ENCODE data around the gene PLXNA3. TPM values are rescaled to one million over a fixed set of nuclear protein-coding genes. Genes with fewer than 3 reads are reported as not detected.

Gene PLXNA3
- total RNA-seq, 4 donors from 2014 or later, result 12.0 to 52.0 (median 29.6) TPM

DNA sequence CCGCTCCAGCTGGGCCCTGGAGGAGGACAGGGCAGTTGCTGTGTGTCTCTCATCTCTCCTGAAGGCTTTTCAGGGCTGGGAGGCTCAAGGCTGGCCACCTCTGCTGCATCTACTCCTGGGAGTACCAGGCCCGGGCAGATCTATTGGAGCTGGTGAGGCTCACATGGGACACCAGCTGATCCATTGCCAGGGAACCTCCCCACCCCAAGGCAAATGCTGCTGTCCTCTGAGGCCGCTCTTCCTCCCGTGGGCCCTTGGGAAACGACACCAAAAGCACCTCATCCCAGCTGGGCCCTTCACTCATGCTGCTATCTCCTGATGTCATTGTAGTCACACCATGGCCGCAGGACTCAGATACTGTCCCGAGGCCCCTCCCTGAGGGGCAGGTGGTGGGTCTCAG is 24.7 kb downstream of the PLXNA3 start:
- H3K9me3 ChIP-seq, result no peaks in the 10 kb centered on the region
- no peak for DNase-seq (ENCODE audit: low spot score in 2 of 2)
- no peak overlapping the region for H3K27ac ChIP-seq
- no peaks in the 10 kb centered on the region for H3K27me3 ChIP-seq
- TF ChIP-seq, protein P1, sequence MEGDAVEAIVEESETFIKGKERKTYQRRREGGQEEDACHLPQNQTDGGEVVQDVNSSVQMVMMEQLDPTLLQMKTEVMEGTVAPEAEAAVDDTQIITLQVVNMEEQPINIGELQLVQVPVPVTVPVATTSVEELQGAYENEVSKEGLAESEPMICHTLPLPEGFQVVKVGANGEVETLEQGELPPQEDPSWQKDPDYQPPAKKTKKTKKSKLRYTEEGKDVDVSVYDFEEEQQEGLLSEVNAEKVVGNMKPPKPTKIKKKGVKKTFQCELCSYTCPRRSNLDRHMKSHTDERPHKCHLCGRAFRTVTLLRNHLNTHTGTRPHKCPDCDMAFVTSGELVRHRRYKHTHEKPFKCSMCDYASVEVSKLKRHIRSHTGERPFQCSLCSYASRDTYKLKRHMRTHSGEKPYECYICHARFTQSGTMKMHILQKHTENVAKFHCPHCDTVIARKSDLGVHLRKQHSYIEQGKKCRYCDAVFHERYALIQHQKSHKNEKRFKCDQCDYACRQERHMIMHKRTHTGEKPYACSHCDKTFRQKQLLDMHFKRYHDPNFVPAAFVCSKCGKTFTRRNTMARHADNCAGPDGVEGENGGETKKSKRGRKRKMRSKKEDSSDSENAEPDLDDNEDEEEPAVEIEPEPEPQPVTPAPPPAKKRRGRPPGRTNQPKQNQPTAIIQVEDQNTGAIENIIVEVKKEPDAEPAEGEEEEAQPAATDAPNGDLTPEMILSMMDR (IDR thresholded peaks at IDR 0.05), result no peak
- TF ChIP-seq EP300 (IDR thresholded peaks at IDR 0.05) (no peak), POLR2AphosphoS5 (IDR thresholded peaks at IDR 0.05) (no peak), POLR2A (IDR thresholded peaks at IDR 0.05) (no peak)
- H3K4me3 ChIP-seq, result no peak overlapping the region
- peaks cover 32% of the 10 kb centered on the region for H3K4me1 ChIP-seq
- 75% methylated on average over 4 of the region's 7 CpGs for WGBS
- no peaks in the 10 kb centered on the region for H3K36me3 ChIP-seq

DNA sequence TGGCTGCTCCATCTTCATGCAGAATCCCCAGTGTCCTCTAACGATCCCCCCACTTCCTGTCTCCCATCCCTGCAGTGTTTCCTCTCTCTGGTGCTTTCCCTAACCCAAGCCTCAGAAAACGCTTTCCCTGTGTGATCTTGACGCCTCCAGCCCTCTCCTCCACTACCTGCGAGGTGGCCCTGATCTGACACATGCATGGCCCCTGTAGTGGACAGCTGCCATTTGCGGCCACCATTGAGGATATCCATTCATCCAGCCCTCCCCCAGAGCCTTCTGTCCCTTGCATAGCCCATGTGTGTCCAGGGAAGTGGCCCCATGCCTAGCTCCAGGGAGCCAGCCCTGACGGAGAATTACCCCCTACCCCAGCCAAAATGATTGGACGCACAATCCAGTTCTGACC is 25.2 kb downstream of the PLXNA3 start:
- Histone ChIP-seq H3K4me3 (no peak overlapping the region), H3K4me1 (peaks cover 26% of the 10 kb centered on the region), H3K27ac (no peak overlapping the region), H3K27me3 (no peaks in the 10 kb centered on the region), H3K36me3 (no peaks in the 10 kb centered on the region), H3K9me3 (no peaks in the 10 kb centered on the region)
- WGBS, result 82% methylated on average over 7 of the region's 7 CpGs
- no peak for DNase-seq (ENCODE audit: low spot score in 2 of 2)
- TF ChIP-seq EP300 (IDR thresholded peaks at IDR 0.05) (no peak), POLR2A (IDR thresholded peaks at IDR 0.05) (no peak), POLR2AphosphoS5 (IDR thresholded peaks at IDR 0.05) (no peak)
- TF ChIP-seq, protein P1 (IDR thresholded peaks at IDR 0.05), result no peak

DNA sequence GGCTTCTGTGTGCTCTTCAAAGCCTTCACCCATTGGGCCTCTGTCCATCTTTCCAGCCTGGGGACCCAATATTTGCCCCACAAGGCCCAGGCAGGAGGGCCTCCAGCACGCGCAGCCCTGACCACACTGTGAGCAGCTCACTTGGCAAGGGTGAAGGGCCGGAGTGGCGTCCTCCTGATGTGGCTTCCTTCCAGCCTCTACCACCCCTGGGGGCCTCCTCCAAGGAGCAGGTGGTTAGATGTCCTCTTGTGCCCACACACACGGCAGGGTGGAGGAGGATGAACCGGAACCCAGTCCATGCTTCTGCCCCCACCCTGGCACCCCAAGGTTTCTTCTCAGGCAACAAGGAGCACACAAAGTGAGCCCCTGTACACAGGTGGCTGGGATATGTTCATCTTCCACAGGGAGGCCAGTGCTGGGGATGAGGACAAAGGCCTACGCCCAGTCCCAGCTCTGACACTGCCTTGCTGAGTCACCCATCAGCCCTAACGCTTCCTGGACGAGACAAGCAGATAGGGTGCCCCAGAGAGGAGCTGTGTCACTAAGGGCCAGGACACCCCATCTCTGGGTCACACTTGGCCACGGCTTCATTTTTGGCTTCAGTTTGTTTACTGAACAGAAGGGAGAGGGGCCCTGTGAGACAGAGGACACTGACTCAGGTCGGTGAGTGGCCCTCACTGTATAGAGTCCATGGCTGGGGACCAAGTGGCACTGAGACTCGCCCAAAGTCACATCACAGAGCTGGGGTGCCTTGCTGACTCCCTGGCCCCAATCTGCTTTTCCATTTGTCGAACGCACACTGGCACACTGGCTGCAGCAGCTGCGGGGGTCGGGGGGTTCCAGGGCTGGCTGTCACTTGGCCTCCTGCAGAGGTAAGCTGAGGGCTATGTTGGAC is 26.4 kb downstream of the PLXNA3 start:
- peak in 1 of 2 donors; percentile 59 for DNase-seq (ENCODE audit: low spot score in 2 of 2)
- H3K27me3 ChIP-seq, result no peaks in the 10 kb centered on the region
- 65% methylated on average over 10 of the region's 16 CpGs for whole genome bisulfite sequencing
- no peak overlapping the region for H3K27ac ChIP-seq
- no peaks in the 10 kb centered on the region for H3K36me3 ChIP-seq
- TF ChIP-seq, protein P1 (IDR thresholded peaks at IDR 0.05), result no peak
- TF ChIP-seq EP300 (IDR thresholded peaks at IDR 0.05), result no peak
- TF ChIP-seq POLR2A (IDR thresholded peaks at IDR 0.05), result no peak
- TF ChIP-seq POLR2AphosphoS5 (IDR thresholded peaks at IDR 0.05), result no peak
- no peak overlapping the region for H3K4me3 ChIP-seq
- no peaks in the 10 kb centered on the region for H3K9me3 ChIP-seq
- peaks cover 31% of the 10 kb centered on the region for H3K4me1 ChIP-seq

DNA sequence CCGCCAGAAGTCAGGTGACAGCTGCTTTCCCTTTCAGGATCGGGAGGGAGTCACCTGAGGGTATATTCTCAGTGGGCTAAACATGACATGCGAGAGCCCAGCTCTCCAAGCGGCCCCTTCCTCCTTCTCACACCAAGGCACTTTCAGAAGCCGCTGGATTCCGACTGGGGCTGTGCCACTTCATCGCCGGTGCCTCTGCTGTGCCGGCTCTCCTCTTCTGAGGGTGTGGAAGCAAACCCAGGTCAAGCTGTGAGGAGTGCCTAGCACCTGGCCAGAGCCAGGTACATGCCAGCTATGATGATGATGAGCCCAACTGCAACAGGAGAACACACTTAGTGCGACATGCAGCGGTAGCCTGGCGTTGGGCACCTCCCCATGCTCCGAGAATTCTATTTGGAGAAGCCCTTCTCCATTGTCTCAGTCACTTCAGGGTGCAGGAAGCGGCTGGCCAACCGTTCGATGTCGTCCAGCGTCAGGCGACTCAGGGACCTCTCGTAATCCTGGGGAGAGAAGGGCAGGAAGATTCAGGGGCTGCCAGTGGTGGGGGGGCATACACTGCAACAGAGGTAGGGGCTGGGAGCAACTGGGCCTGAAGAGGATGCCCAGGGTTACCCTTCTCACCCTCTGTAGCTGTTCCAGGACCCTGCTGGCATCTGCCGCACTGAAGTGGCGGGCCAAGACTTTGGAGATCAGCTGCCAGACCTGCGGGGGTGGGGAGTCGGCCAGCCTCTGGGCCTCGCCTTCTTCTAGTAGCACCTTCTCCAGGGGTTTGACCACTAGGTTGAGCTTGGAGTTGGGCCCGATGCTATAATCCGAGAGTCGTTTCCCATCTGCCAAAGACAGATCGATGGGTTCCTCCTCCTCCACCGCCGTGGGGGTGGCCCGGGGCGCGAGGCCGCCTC is 27.3 kb downstream of the PLXNA3 start:
- peak in 1 of 2 donors; percentile 68 for DNase-seq (ENCODE audit: low spot score in 2 of 2)
- H3K36me3 ChIP-seq, result no peaks in the 10 kb centered on the region
- H3K27ac ChIP-seq, result peak overlapping the region; percentile 83
- peaks cover 32% of the 10 kb centered on the region for H3K4me1 ChIP-seq
- TF ChIP-seq EP300 (IDR thresholded peaks at IDR 0.05) (no peak), POLR2AphosphoS5 (IDR thresholded peaks at IDR 0.05) (no peak), POLR2A (IDR thresholded peaks at IDR 0.05) (no peak)
- TF ChIP-seq, protein P1 (IDR thresholded peaks at IDR 0.05), result no peak
- H3K4me3 ChIP-seq, result peak overlapping the region; percentile 69
- no peaks in the 10 kb centered on the region for H3K27me3 ChIP-seq
- WGBS, result 83% methylated on average over 8 of the region's 35 CpGs
- H3K9me3 ChIP-seq, result no peaks in the 10 kb centered on the region

DNA sequence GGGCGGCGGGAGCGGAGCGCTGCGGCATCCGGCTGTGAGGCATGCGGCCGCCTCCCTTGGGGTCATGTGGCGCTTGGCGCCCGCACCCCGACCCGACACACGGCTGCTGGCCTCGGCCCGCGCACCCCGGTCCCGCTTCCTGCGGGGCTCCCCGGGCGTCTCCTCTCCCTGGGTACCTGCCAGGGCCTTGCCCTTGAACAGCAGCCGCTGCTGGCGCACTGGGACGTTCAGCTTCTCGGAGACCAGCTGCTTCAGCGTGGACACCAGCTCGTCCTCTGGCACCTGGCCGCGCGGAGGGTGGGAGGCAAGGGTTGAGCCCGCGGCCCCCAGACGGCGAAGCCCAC is 27.9 kb downstream of the PLXNA3 start:
- Histone ChIP-seq H3K9me3 (no peaks in the 10 kb centered on the region), H3K27me3 (no peaks in the 10 kb centered on the region)
- 39% methylated on average over 13 of the region's 35 CpGs for WGBS

More for the DNA sequence above, 27.9 kb downstream of the PLXNA3 start:
- no peaks in the 10 kb centered on the region for H3K36me3 ChIP-seq
- peaks cover 32% of the 10 kb centered on the region for H3K4me1 ChIP-seq
- peak overlapping the region; percentile 83 for H3K27ac ChIP-seq
- peak overlapping the region; percentile 69 for H3K4me3 ChIP-seq
- peak in 1 of 2 donors; percentile 70 for DNase-seq (ENCODE audit: low spot score in 2 of 2)
- TF ChIP-seq POLR2AphosphoS5 (IDR thresholded peaks at IDR 0.05) (no peak), POLR2A (IDR thresholded peaks at IDR 0.05) (no peak), EP300 (IDR thresholded peaks at IDR 0.05) (no peak)
- TF ChIP-seq, protein P1 (IDR thresholded peaks at IDR 0.05), result no peak

Measured in suprapubic skin (tissue), 4 donors.